D721Med (cell line): ENCODE data around the gene CERS4.

Experiments used
- DNase-seq: peaks from one replicate; pipeline ENCODE4 v3.0.0; 2011; ENCODE audit warnings: low spot score; ENCODE audit not compliant: insufficient read length
- FAIRE-seq: peaks from 2 replicates; lab custom pipeline; 2011; peaks lifted over from hg19 to GRCh38; lab: Jason Lieb, UNC
- CTCF ChIP-seq: IDR thresholded peaks from 2 replicates; pipeline ENCODE4 v1.5.1; 2012; ENCODE audit warnings: mild to moderate bottlenecking, control low read depth; ENCODE audit not compliant: insufficient read depth; ENCODE audit errors: missing control alignments

The CERS4 gene

GRCh38 chr19:8302357-8302691 is 93.2 kb downstream of the CERS4 start:
- DNase-seq (no peak), FAIRE-seq (no peak)
- no peak for TF ChIP-seq CTCF

DNA sequence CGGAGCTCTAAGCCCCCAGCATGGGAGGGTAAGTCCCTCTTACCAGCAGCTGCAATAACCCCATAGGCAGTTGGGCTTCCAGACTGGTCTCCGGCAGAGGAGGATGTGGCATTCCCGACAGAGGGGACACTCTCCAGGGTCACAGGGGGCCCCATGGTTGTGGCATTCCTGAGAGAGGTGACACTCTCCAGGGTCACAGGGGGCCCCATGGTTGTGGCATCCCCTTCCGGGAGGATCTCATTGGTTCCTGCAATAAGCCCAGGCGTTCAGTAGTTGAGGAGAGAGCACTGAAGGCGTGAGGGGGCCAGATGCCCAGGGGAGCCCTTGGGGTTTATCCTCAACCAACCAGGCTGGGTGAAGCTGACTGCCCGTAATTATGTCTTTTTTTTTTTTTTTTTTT is 93.6 kb downstream of the CERS4 start:
- FAIRE-seq (no peak), DNase-seq (no peak)
- TF ChIP-seq CTCF = no peak

- DNase-seq (no peak), FAIRE-seq (no peak)
- no peak for TF ChIP-seq CTCF
Observed at GRCh38 chr19:8304841-8305621, 95.9 kb downstream of the CERS4 start.

GRCh38 chr19:8305798-8306197 is 96.6 kb downstream of the CERS4 start:
- FAIRE-seq (no peak), DNase-seq (no peak)
- TF ChIP-seq CTCF = no peak

DNA sequence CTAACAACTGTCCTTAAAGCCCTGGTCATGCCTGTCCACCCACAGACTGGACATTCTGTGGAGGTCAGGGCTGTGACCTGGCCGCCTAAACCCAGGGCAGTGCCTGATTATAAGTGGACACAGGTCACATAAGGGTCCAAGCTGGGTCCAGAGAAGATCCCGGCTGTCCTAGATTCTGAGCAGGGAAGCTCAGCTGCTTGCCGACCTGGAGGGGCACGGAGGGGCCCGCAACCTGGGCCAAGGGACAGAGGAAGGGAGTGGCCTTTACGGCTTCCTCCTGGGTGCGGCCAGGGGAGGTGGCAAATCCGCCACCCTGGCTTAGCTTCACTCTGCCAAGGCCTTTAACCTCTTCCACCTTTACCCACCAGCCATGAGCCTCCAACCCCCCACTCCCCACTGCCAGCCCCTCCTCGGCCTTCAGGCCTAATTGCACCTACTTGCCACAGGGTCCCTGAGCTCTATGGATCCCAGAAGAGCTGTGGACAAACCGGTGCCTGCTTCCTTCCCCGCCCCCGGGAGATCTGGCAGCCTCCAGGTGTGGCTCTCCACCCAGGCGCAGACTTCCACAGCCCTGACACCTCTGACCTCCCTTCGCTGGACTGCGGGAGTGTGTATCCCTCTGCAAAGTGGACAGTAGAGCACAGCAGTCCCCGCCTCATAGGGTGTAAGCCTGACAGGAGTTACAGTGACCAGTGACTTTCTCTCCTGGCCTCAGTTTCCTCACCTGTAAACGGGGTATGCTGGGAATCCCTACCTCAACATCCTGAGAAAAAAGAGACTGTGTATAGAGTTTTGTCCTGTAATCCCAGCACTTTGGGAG is 97.3 kb downstream of the CERS4 start:
- DNase-seq (no peak), FAIRE-seq (no peak)
- no peak for TF ChIP-seq CTCF

- FAIRE-seq (no peak), DNase-seq (no peak)
- TF ChIP-seq CTCF = no peak
Observed at GRCh38 chr19:8307400-8307964, 98.3 kb downstream of the CERS4 start.
